H1 (cell line): ENCODE data around the gene TBL2. TPM values are rescaled to one million over a fixed set of nuclear protein-coding genes. Genes with fewer than 3 reads are reported as not detected.

Source experiments
- CTCF ChIA-PET: fragments of 300-600 bp; sonication (Branson Sonifier 250); formaldehyde crosslinking; loops from one replicate; lab custom pipeline; 2021; ENCODE audit not compliant: partially characterized antibody; lab: Charles Lee
- POLR2A ChIA-PET: fragments of 300-600 bp; sonication (Branson Sonifier 250); formaldehyde crosslinking; loops from one replicate; lab custom pipeline; 2021; ENCODE audit warnings: inconsistent platforms; ENCODE audit not compliant: partially characterized antibody; lab: Charles Lee
- DNase-seq, 2 experiments: peaks; one replicate each; pipeline versions ENCODE4 v3.0.0 to v3.0.0-alpha.2; 2010 to 2022; ENCODE audit warnings: low spot score in 2 of 2, low read depth in 1 of 2, mixed read lengths in 1 of 2
- FAIRE-seq: peaks from 2 replicates; lab custom pipeline; 2011; peaks lifted over from hg19 to GRCh38; lab: Jason Lieb, UNC
- H2AFZ ChIP-seq: 2 replicates; pipeline ENCODE4 v1.8.1; 2012; ENCODE audit warnings: low read length, inconsistent platforms
- H2AK5ac ChIP-seq: 2 replicates; pipeline ENCODE4 v1.6.1; 2013; ENCODE audit warnings: low read depth, low read length
- H2BK120ac ChIP-seq: replicated peaks from 2 replicates; pipeline ENCODE3; 2013; ENCODE audit warnings: low read depth, low read length, inconsistent platforms
- H2BK12ac ChIP-seq: 2 replicates; pipeline ENCODE4 v1.6.1; 2013; ENCODE audit warnings: low read depth, low read length
- H2BK15ac ChIP-seq: 2 replicates; pipeline ENCODE4 v1.6.1; 2013; ENCODE audit warnings: low read length
- H2BK20ac ChIP-seq: 2 replicates; pipeline ENCODE4 v1.6.1; 2013; ENCODE audit warnings: low read length
- H2BK5ac ChIP-seq: 2 replicates; pipeline ENCODE4 v1.6.1; 2013; ENCODE audit warnings: low read depth, low read length
- H3K14ac ChIP-seq: 2 replicates; pipeline ENCODE4 v1.6.1; 2013; ENCODE audit warnings: inconsistent platforms; ENCODE audit not compliant: insufficient read length
- H3K18ac ChIP-seq: 2 replicates; pipeline ENCODE4 v1.6.1; 2013; ENCODE audit warnings: low read length; ENCODE audit errors: extremely low read depth
- H3K23ac ChIP-seq: 2 replicates; pipeline ENCODE4 v1.6.1; 2013; ENCODE audit warnings: inconsistent platforms; ENCODE audit not compliant: insufficient read length
- H3K23me2 ChIP-seq: 2 replicates; pipeline ENCODE4 v1.6.1; 2013; ENCODE audit warnings: low read depth, low read length
- H3K27ac ChIP-seq: 2 replicates; pipeline ENCODE4 v1.6.1; 2011; ENCODE audit warnings: low read depth, low read length, inconsistent platforms
- H3K27me3 ChIP-seq, 4 experiments: replicated peaks in 1 of 4; 1 replicate in 1 of 4; 2 replicates in 3 of 4; pipeline versions ENCODE4 v1.6.1 to v1.8.1; 2011 to 2013; ENCODE audit warnings: low read length in 3 of 4, mild to moderate bottlenecking in 3 of 4, inconsistent platforms in 2 of 4, mixed read lengths in 2 of 4, moderate library complexity in 1 of 4; ENCODE audit not compliant: control insufficient read depth in 3 of 4, insufficient read depth in 3 of 4; ENCODE audit errors: extremely low read depth in 1 of 4
- H3K36me3 ChIP-seq, 4 experiments: 2 replicates each; pipeline versions ENCODE4 v1.6.1 to v1.8.1; 2011 to 2013; ENCODE audit warnings: mild to moderate bottlenecking in 4 of 4, low read length in 3 of 4, moderate library complexity in 2 of 4, control low read depth in 1 of 4, inconsistent platforms in 1 of 4; ENCODE audit not compliant: insufficient read depth in 4 of 4, control insufficient read depth in 2 of 4
- H3K4ac ChIP-seq: replicated peaks from 2 replicates; pipeline ENCODE3; 2013; ENCODE audit warnings: low read length, low read depth, mixed read lengths, inconsistent platforms; ENCODE audit not compliant: insufficient read length
- H3K4me1 ChIP-seq, 4 experiments: replicated peaks in 1 of 4; 1 replicate in 1 of 4; 2 replicates in 3 of 4; pipeline versions ENCODE4 v1.6.1 to v1.8.1; 2011 to 2013; ENCODE audit warnings: low read length in 3 of 4, inconsistent platforms in 2 of 4, mixed read lengths in 1 of 4; ENCODE audit not compliant: insufficient read depth in 4 of 4, control insufficient read depth in 3 of 4
- H3K4me2 ChIP-seq, 2 experiments: 2 replicates each; pipeline versions ENCODE4 v1.6.1 to v1.8.1; 2011 to 2013; ENCODE audit warnings: low read depth in 2 of 2, low read length in 2 of 2, control low read depth in 1 of 2, inconsistent platforms in 1 of 2, mild to moderate bottlenecking in 1 of 2; ENCODE audit not compliant: insufficient read depth in 1 of 2
- H3K4me3 ChIP-seq, 4 experiments: fragments of 200-600, 300-600 bp in 1 of 4; sonication (generic), shearing (Covaris generic), sonication (Bioruptor Twin) in 1 of 4; 2 replicates each; pipeline versions ENCODE4 v1.5.1 to v1.8.1; 2011 to 2016; ENCODE audit warnings: low read length in 4 of 4, low read depth in 3 of 4, control low read depth in 2 of 4, inconsistent platforms in 2 of 4, mild to moderate bottlenecking in 2 of 4, mixed read lengths in 1 of 4, moderate library complexity in 1 of 4; ENCODE audit not compliant: insufficient read depth in 2 of 4; ENCODE audit errors: extremely low read depth in 1 of 4
- H3K56ac ChIP-seq: replicated peaks from 2 replicates; pipeline ENCODE3; 2013; ENCODE audit warnings: low read depth, mild to moderate bottlenecking, mixed read lengths, low read length, inconsistent platforms; ENCODE audit not compliant: insufficient read length
- H3K79me1 ChIP-seq: 2 replicates; pipeline ENCODE4 v1.6.1; 2013; ENCODE audit warnings: low read depth, low read length, control low read depth
- H3K79me2 ChIP-seq, 2 experiments: 2 replicates each; pipeline versions ENCODE4 v1.6.1 to v1.8.1; 2012 to 2013; ENCODE audit warnings: low read length in 2 of 2, mild to moderate bottlenecking in 2 of 2, inconsistent platforms in 1 of 2; ENCODE audit not compliant: insufficient read depth in 2 of 2, control insufficient read depth in 1 of 2
- H3K9ac ChIP-seq, 4 experiments: replicated peaks in 1 of 4; 1 replicate in 1 of 4; 2 replicates in 3 of 4; pipeline versions ENCODE4 v1.6.1 to v1.8.1; 2011 to 2013; ENCODE audit warnings: low read depth in 3 of 4, low read length in 3 of 4, control low read depth in 2 of 4, mild to moderate bottlenecking in 2 of 4, moderate library complexity in 2 of 4, inconsistent platforms in 1 of 4; ENCODE audit errors: extremely low read depth in 1 of 4
- H3K9me3 ChIP-seq, 2 experiments: 2 replicates each; pipeline versions ENCODE4 v1.6.1 to v1.8.1; 2012 to 2013; ENCODE audit warnings: mild to moderate bottlenecking in 2 of 2, moderate library complexity in 2 of 2, control low read depth in 1 of 2, inconsistent platforms in 1 of 2, low read depth in 1 of 2, low read length in 1 of 2, mixed read lengths in 1 of 2; ENCODE audit not compliant: insufficient read depth in 2 of 2
- H4K20me1 ChIP-seq, 2 experiments: replicated peaks in 1 of 2; 2 replicates each; pipeline versions ENCODE3 to v1.8.1; 2011 to 2013; ENCODE audit warnings: inconsistent platforms in 2 of 2, low read length in 2 of 2, mild to moderate bottlenecking in 1 of 2; ENCODE audit not compliant: insufficient read depth in 2 of 2, control insufficient read depth in 1 of 2
- H4K5ac ChIP-seq: 2 replicates; pipeline ENCODE4 v1.6.1; 2013; ENCODE audit warnings: low read length, low read depth, mixed read lengths, inconsistent platforms; ENCODE audit not compliant: insufficient read length
- H4K8ac ChIP-seq: 2 replicates; pipeline ENCODE4 v1.8.0; 2013; ENCODE audit warnings: mild to moderate bottlenecking, moderate library complexity, low read length, inconsistent platforms; ENCODE audit not compliant: insufficient read depth; ENCODE audit errors: extremely low read depth
- H4K91ac ChIP-seq: replicated peaks from 2 replicates; pipeline ENCODE3; 2013; ENCODE audit warnings: low read length, mixed read lengths, inconsistent platforms; ENCODE audit not compliant: insufficient read length
- MAFK ChIP-seq: IDR thresholded peaks from 2 replicates; pipeline ENCODE4 v1.6.1; 2012; ENCODE audit warnings: low read depth, mild to moderate bottlenecking, improper control_type of control experiment, low read length
- PHF8 ChIP-seq: fragments of 200-600 bp; sonication (generic); conservative IDR thresholded peaks from 2 replicates; pipeline ENCODE4 v1.7.1; 2012; ENCODE audit warnings: low read depth, mild to moderate bottlenecking, inconsistent platforms, low read length, moderate library complexity
- POLR2AphosphoS5 ChIP-seq: IDR thresholded peaks from 2 replicates; pipeline ENCODE4 v1.6.1; 2011; ENCODE audit warnings: low read depth, low read length
- RXRA ChIP-seq: IDR thresholded peaks from 2 replicates; pipeline ENCODE4 v1.6.1; 2011; ENCODE audit warnings: low read depth, mild to moderate bottlenecking, low read length, moderate library complexity; ENCODE audit not compliant: insufficient read depth
- SP2 ChIP-seq: IDR thresholded peaks from 2 replicates; pipeline ENCODE4 v1.6.1; 2012; ENCODE audit warnings: mild to moderate bottlenecking, low read length, inconsistent platforms
- TAF7 ChIP-seq: optimal IDR thresholded peaks from 2 replicates; pipeline ENCODE3; 2011; ENCODE audit warnings: low read depth, mild to moderate bottlenecking, inconsistent platforms, low read length, moderate library complexity, borderline replicate concordance
- YY1 ChIP-seq: IDR thresholded peaks from 2 replicates; pipeline ENCODE4 v1.6.1; 2011; ENCODE audit warnings: low read depth, mild to moderate bottlenecking, low read length
- WGBS, 2 experiments: shearing (Covaris generic) in 1 of 2; methylation state at CpG; one replicate each; pipeline versions ENCODE4 v1.1.6 to v1.1.7; 2013 to 2015; ENCODE audit warnings: low lambda C conversion rate in 2 of 2, mixed read lengths in 2 of 2, inconsistent platforms in 1 of 2, low coverage in 1 of 2, missing lambda C conversion rate in 1 of 2; ENCODE audit not compliant: insufficient replicate concordance in 2 of 2, insufficient coverage in 1 of 2, insufficient read length in 1 of 2; ENCODE audit errors: extremely low coverage in 1 of 2, missing lambda C conversion rate in 1 of 2; 5-methylcytosine and 5-hydroxymethylcytosine counted together
- polyA plus RNA-seq, 7 experiments: library from polyadenylated mRNA; depleted of rRNA in 3 of 7; stranded (reverse) in 5 of 7; unstranded in 2 of 7; fragments of >200 nt in 5 of 7; fragments of 200-250 nt in 2 of 7; gene quantifications; 1 replicate in 5 of 7; 2 replicates in 1 of 7; 4 replicates in 1 of 7; pipeline versions ENCODE4 v1.2.1 to v1.2.3, GENCODE V29; 2011 to 2013; ENCODE audit warnings: missing spikeins in 2 of 7, mixed read lengths in 2 of 7
- total RNA-seq: library from RNA; stranded (reverse); fragmentation: NEBNext Ultra II Directional; extraction: Animal tissue kit (Norgen Biotek cat#: 25700); gene quantifications from 2 replicates; pipeline ENCODE4 v1.2.1, GENCODE V29; 2021
- TF ChIP-seq, protein P1 (sequence below): IDR thresholded peaks from 2 replicates; pipeline ENCODE4 v1.6.1; 2011; ENCODE audit warnings: low read length, improper control_type of control experiment

TBL2 gene
- total and polyA plus RNA-seq, 2 of the 8 experiments (the other 6 are each of a cell fraction or from before 2014, with no cell fraction given): 25.8 to 29.7 TPM

DNA sequence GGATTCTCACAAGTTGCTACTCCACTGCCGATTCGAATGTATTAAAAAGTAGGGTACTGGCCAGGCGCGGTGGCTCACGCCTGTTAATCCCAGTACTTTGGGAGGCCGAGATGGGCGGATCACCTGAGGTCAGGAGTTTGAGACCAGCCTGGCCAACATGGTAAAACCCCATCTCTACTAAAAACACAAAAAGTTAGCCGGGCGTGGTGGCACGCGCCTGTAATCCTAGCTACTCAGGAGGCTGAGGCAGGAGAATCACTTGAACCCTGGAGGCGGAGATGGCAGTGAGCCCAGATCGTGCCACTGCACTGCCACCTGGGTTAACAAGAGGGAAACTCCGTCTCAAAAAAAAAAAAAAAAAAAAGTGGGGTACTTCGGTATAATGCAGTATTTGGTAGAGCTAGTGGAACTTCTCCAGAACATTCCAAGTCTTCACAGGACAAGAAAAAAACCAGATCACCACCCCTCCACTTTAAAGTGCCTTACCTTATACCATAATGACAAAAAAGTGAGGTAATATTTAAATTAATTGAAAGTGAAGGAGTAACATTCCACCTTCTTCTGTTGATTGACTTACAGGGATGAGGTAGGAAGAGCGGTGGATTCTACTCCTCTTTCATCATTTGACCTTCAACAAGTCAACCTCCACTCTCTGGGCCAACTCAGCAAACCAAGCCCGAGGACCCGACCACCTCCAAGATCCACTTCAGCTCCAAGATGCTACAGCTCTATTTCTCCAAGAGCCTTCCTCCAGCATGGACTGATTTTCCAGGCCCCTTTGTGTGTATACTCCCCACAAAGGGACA, 58.3 kb downstream of the TBL2 start:
- Histone ChIP-seq H2BK20ac (no peak overlapping the region), H3K9me3 (no peaks in the 10 kb centered on the region), H3K14ac (no peak overlapping the region), H3K4me1 (peaks cover 0 to 5% (median 2%) of the 10 kb centered on the region in 4 experiments; a peak in 2 of 7 replicates), H3K56ac (no peak overlapping the region), H3K23me2 (peaks cover 6% of the 10 kb centered on the region), H3K79me1 (peaks cover 6% of the 10 kb centered on the region; the same call in 1 of the 2 replicates), H3K27me3 (no peaks in the 10 kb centered on the region), H3K79me2 (peaks cover 51 to 65% of the 10 kb centered on the region in 2 experiments), H2AK5ac (no peak overlapping the region), H3K4ac (no peak overlapping the region), H4K91ac (no peak overlapping the region), H2BK15ac (no peak overlapping the region), H3K27ac (0 out of 2 replicates have a peak overlapping the region, but pooled peaks have one; percentile 1), H4K5ac (no peak overlapping the region), H3K4me3 (peak overlapping the region; percentile 79 to 91 (median 82); a peak in 7 of 8 replicates), H3K9ac (peak overlapping the region in 2 of 4 experiments; percentile 34 to 93; a peak in 1 of 7 replicates), H4K20me1 (peaks cover 10 to 17% of the 10 kb centered on the region in 2 experiments), H2BK12ac (no peak overlapping the region), H3K36me3 (peaks cover 2 to 42% (median 15%) of the 10 kb centered on the region in 4 experiments; a peak in 6 of 8 replicates), H2BK5ac (no peak overlapping the region), H2AFZ (no peak overlapping the region), H2BK120ac (no peak overlapping the region), H4K8ac (no peak overlapping the region), H3K4me2 (peak overlapping the region; percentile 65 to 69), H3K18ac (no peak overlapping the region), H3K23ac (no peak overlapping the region)
- whole genome bisulfite sequencing, 2 experiments: 83% methylated on average over 17 of the region's 18 CpGs; no CpG with 5 or more reads in 1 of the 2 experiments
- ChIA-PET POLR2A (interaction anchor here (1.0 to 6.0 kb wide), 14 partner anchors 7 to 156 kb away, joined by 3 to 55 read pairs (median 4); partner anchors contain the start of gene TBL2), CTCF (interaction anchor here (0.6 to 2.3 kb wide), 3 partner anchors 56 to 205 kb away, joined by 3 to 7 read pairs (median 3); no protein-coding TSS in a partner anchor)
- DNase-seq: no peak
- no peak for FAIRE-seq
- no peak for TF ChIP-seq YY1
- TF ChIP-seq, protein P1, sequence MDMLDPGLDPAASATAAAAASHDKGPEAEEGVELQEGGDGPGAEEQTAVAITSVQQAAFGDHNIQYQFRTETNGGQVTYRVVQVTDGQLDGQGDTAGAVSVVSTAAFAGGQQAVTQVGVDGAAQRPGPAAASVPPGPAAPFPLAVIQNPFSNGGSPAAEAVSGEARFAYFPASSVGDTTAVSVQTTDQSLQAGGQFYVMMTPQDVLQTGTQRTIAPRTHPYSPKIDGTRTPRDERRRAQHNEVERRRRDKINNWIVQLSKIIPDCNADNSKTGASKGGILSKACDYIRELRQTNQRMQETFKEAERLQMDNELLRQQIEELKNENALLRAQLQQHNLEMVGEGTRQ: no peak
- no peak for TF ChIP-seq SP2
- TF ChIP-seq POLR2AphosphoS5: no peak
- no peak for TF ChIP-seq PHF8
- no peak for TF ChIP-seq MAFK
- no peak for TF ChIP-seq RXRA
- no peak for TF ChIP-seq TAF7
